ENCODE data around the gene NFATC1. TPM values are rescaled to one million over a fixed set of nuclear protein-coding genes. Genes with fewer than 3 reads are reported as not detected.

Gene NFATC1
- total RNA-seq, 4 donors from 2014 or later = 5.3 to 19.1 (median 11.8) TPM

DNA sequence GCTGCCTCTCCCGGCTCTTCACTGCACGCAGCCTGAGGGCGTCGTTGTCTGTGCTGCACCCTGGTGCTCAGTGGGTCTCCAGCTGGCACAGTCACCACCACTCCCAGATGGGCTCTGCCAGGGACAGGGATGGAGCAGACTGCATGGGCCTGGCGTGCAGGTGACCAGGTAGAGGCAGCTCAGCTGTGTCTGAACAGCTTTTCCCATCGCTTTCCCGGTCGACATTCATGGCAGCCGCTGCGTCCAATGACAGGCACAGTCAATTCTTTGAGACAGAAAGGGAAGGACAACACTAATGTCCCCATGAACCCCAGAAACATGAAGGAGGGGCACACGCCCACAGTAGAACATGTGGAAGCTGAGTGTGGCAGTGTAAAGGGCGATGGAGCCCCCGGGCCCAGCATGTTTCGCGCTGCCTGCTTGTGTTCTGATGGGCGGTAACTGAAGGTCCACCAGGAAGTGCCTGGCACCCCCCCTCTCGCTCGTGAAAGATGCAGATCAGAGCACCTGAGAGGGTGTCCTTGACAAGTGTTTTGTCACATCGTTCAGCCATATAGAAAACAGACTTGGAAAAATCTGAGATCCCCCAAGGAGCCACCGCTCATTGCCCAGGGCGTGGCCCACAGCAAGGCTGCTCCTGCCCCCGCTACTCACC, 122.4 kb downstream of the NFATC1 start:
- H3K36me3 ChIP-seq = no peaks in the 10 kb centered on the region
- 80 to 87% methylated on average over 1 to 22 of the region's 22 CpGs for WGBS, 2 donors (ENCODE audit: low coverage in 1 of 2)
- TF ChIP-seq CTCF (IDR thresholded peaks at IDR 0.05) (no peak), POLR2A (IDR thresholded peaks at IDR 0.05) (no peak), POLR2AphosphoS5 (IDR thresholded peaks at IDR 0.05) (no peak), EP300 (IDR thresholded peaks at IDR 0.05; ENCODE audit: low read depth) (no peak)
- DNase-seq = no peak
- no peaks in the 10 kb centered on the region for H3K9me3 ChIP-seq
- in situ Hi-C loops (cut with MboI; ENCODE audit: low pct_ligation_motif_present in 1 of 4, low pct_unique_long_range_greater_than_20kb in 1 of 4, low sequenced_read_pairs in 3 of 4) (loop anchor here in 1 of 4 donors (25.0 kb wide), 1 partner anchor 131 kb away; the partner anchor contains the start of gene NFATC1), intact Hi-C loops (cut with DNase I; ENCODE audit: low total_unique reads) (no loop called here)
- H3K27me3 ChIP-seq = no peaks in the 10 kb centered on the region
- no peak overlapping the region for H3K27ac ChIP-seq
- peaks cover 0 to 5% (median 0%) of the 10 kb centered on the region in 4 donors for H3K4me1 ChIP-seq
- H3K4me3 ChIP-seq = no peak overlapping the region

GRCh38 chr18:79518683-79519128, 123.0 kb downstream of the NFATC1 start:
- no peak for TF ChIP-seq POLR2AphosphoS5 (IDR thresholded peaks at IDR 0.05)
- TF ChIP-seq EP300 (IDR thresholded peaks at IDR 0.05; ENCODE audit: low read depth) = no peak
- TF ChIP-seq CTCF (IDR thresholded peaks at IDR 0.05) = no peak
- TF ChIP-seq POLR2A (IDR thresholded peaks at IDR 0.05) = no peak
- Histone ChIP-seq H3K9me3 (no peaks in the 10 kb centered on the region), H3K27me3 (no peaks in the 10 kb centered on the region), H3K27ac (no peak overlapping the region), H3K4me3 (no peak overlapping the region), H3K4me1 (peaks cover 0 to 5% (median 0%) of the 10 kb centered on the region in 4 donors), H3K36me3 (no peaks in the 10 kb centered on the region)
- WGBS, 2 donors (ENCODE audit: low coverage in 1 of 2) = 80% methylated on average over 13 of the region's 14 CpGs; no CpG with 5 or more reads in 1 of the 2 donors
- DNase-seq = no peak
- intact Hi-C loops (cut with DNase I; ENCODE audit: low total_unique reads) = no loop called here
- in situ Hi-C loops (cut with MboI; ENCODE audit: low pct_ligation_motif_present in 1 of 4, low pct_unique_long_range_greater_than_20kb in 1 of 4, low sequenced_read_pairs in 3 of 4) = loop anchor here in 1 of 4 donors (25.0 kb wide), 1 partner anchor 131 kb away; the partner anchor contains the start of gene NFATC1

- Histone ChIP-seq H3K4me1 (peaks cover 0 to 5% (median 0%) of the 10 kb centered on the region in 4 donors), H3K27me3 (no peaks in the 10 kb centered on the region), H3K9me3 (no peaks in the 10 kb centered on the region), H3K27ac (no peak overlapping the region), H3K4me3 (no peak overlapping the region), H3K36me3 (no peaks in the 10 kb centered on the region)
- intact Hi-C loops (cut with DNase I; ENCODE audit: low total_unique reads) = no loop called here
- DNase-seq = no peak
- 57 to 62% methylated on average over 15 to 37 of the region's 37 CpGs for WGBS, 2 donors (ENCODE audit: low coverage in 1 of 2)
- in situ Hi-C loops (cut with MboI; ENCODE audit: low pct_ligation_motif_present in 1 of 4, low pct_unique_long_range_greater_than_20kb in 1 of 4, low sequenced_read_pairs in 3 of 4) = loop anchor here in 1 of 4 donors (25.0 kb wide), 1 partner anchor 133 kb away; the partner anchor contains the start of gene NFATC1
- TF ChIP-seq CTCF (IDR thresholded peaks at IDR 0.05) = no peak
- no peak for TF ChIP-seq EP300 (IDR thresholded peaks at IDR 0.05; ENCODE audit: low read depth)
- no peak for TF ChIP-seq POLR2AphosphoS5 (IDR thresholded peaks at IDR 0.05)
- no peak for TF ChIP-seq POLR2A (IDR thresholded peaks at IDR 0.05)
Observed at GRCh38 chr18:79519751-79520477, 124.2 kb downstream of the NFATC1 start.

Measured in transverse colon (tissue), 4 donors.